H1 (cell line): ENCODE data around the gene CUX1. TPM values are rescaled to one million over a fixed set of nuclear protein-coding genes. Genes with fewer than 3 reads are reported as not detected.

Experiments used
- CTCF ChIA-PET: fragments of 300-600 bp; sonication (Branson Sonifier 250); formaldehyde crosslinking; loops from one replicate; lab custom pipeline; 2021; ENCODE audit not compliant: partially characterized antibody; lab: Charles Lee
- POLR2A ChIA-PET: fragments of 300-600 bp; sonication (Branson Sonifier 250); formaldehyde crosslinking; loops from one replicate; lab custom pipeline; 2021; ENCODE audit warnings: inconsistent platforms; ENCODE audit not compliant: partially characterized antibody; lab: Charles Lee
- DNase-seq, 2 experiments: peaks; one replicate each; pipeline versions ENCODE4 v3.0.0 to v3.0.0-alpha.2; 2010 to 2022; ENCODE audit warnings: low spot score in 2 of 2, low read depth in 1 of 2, mixed read lengths in 1 of 2
- FAIRE-seq: peaks from 2 replicates; lab custom pipeline; 2011; peaks lifted over from hg19 to GRCh38; lab: Jason Lieb, UNC
- H2AFZ ChIP-seq: 2 replicates; pipeline ENCODE4 v1.8.1; 2012; ENCODE audit warnings: low read length, inconsistent platforms
- H2AK5ac ChIP-seq: 2 replicates; pipeline ENCODE4 v1.6.1; 2013; ENCODE audit warnings: low read depth, low read length
- H2BK120ac ChIP-seq: replicated peaks from 2 replicates; pipeline ENCODE3; 2013; ENCODE audit warnings: low read depth, low read length, inconsistent platforms
- H2BK12ac ChIP-seq: 2 replicates; pipeline ENCODE4 v1.6.1; 2013; ENCODE audit warnings: low read depth, low read length
- H2BK15ac ChIP-seq: 2 replicates; pipeline ENCODE4 v1.6.1; 2013; ENCODE audit warnings: low read length
- H2BK20ac ChIP-seq: 2 replicates; pipeline ENCODE4 v1.6.1; 2013; ENCODE audit warnings: low read length
- H2BK5ac ChIP-seq: 2 replicates; pipeline ENCODE4 v1.6.1; 2013; ENCODE audit warnings: low read depth, low read length
- H3K14ac ChIP-seq: 2 replicates; pipeline ENCODE4 v1.6.1; 2013; ENCODE audit warnings: inconsistent platforms; ENCODE audit not compliant: insufficient read length
- H3K18ac ChIP-seq: 2 replicates; pipeline ENCODE4 v1.6.1; 2013; ENCODE audit warnings: low read length; ENCODE audit errors: extremely low read depth
- H3K23ac ChIP-seq: 2 replicates; pipeline ENCODE4 v1.6.1; 2013; ENCODE audit warnings: inconsistent platforms; ENCODE audit not compliant: insufficient read length
- H3K23me2 ChIP-seq: 2 replicates; pipeline ENCODE4 v1.6.1; 2013; ENCODE audit warnings: low read depth, low read length
- H3K27ac ChIP-seq: 2 replicates; pipeline ENCODE4 v1.6.1; 2011; ENCODE audit warnings: low read depth, low read length, inconsistent platforms
- H3K27me3 ChIP-seq, 4 experiments: replicated peaks in 1 of 4; 1 replicate in 1 of 4; 2 replicates in 3 of 4; pipeline versions ENCODE4 v1.6.1 to v1.8.1; 2011 to 2013; ENCODE audit warnings: low read length in 3 of 4, mild to moderate bottlenecking in 3 of 4, inconsistent platforms in 2 of 4, mixed read lengths in 2 of 4, moderate library complexity in 1 of 4; ENCODE audit not compliant: control insufficient read depth in 3 of 4, insufficient read depth in 3 of 4; ENCODE audit errors: extremely low read depth in 1 of 4
- H3K36me3 ChIP-seq, 4 experiments: 2 replicates each; pipeline versions ENCODE4 v1.6.1 to v1.8.1; 2011 to 2013; ENCODE audit warnings: mild to moderate bottlenecking in 4 of 4, low read length in 3 of 4, moderate library complexity in 2 of 4, control low read depth in 1 of 4, inconsistent platforms in 1 of 4; ENCODE audit not compliant: insufficient read depth in 4 of 4, control insufficient read depth in 2 of 4
- H3K4ac ChIP-seq: replicated peaks from 2 replicates; pipeline ENCODE3; 2013; ENCODE audit warnings: low read length, low read depth, mixed read lengths, inconsistent platforms; ENCODE audit not compliant: insufficient read length
- H3K4me1 ChIP-seq, 4 experiments: replicated peaks in 1 of 4; 1 replicate in 1 of 4; 2 replicates in 3 of 4; pipeline versions ENCODE4 v1.6.1 to v1.8.1; 2011 to 2013; ENCODE audit warnings: low read length in 3 of 4, inconsistent platforms in 2 of 4, mixed read lengths in 1 of 4; ENCODE audit not compliant: insufficient read depth in 4 of 4, control insufficient read depth in 3 of 4
- H3K4me2 ChIP-seq, 2 experiments: 2 replicates each; pipeline versions ENCODE4 v1.6.1 to v1.8.1; 2011 to 2013; ENCODE audit warnings: low read depth in 2 of 2, low read length in 2 of 2, control low read depth in 1 of 2, inconsistent platforms in 1 of 2, mild to moderate bottlenecking in 1 of 2; ENCODE audit not compliant: insufficient read depth in 1 of 2
- H3K4me3 ChIP-seq, 4 experiments: fragments of 200-600, 300-600 bp in 1 of 4; sonication (generic), shearing (Covaris generic), sonication (Bioruptor Twin) in 1 of 4; 2 replicates each; pipeline versions ENCODE4 v1.5.1 to v1.8.1; 2011 to 2016; ENCODE audit warnings: low read length in 4 of 4, low read depth in 3 of 4, control low read depth in 2 of 4, inconsistent platforms in 2 of 4, mild to moderate bottlenecking in 2 of 4, mixed read lengths in 1 of 4, moderate library complexity in 1 of 4; ENCODE audit not compliant: insufficient read depth in 2 of 4; ENCODE audit errors: extremely low read depth in 1 of 4
- H3K56ac ChIP-seq: replicated peaks from 2 replicates; pipeline ENCODE3; 2013; ENCODE audit warnings: low read depth, mild to moderate bottlenecking, mixed read lengths, low read length, inconsistent platforms; ENCODE audit not compliant: insufficient read length
- H3K79me1 ChIP-seq: 2 replicates; pipeline ENCODE4 v1.6.1; 2013; ENCODE audit warnings: low read depth, low read length, control low read depth
- H3K79me2 ChIP-seq, 2 experiments: 2 replicates each; pipeline versions ENCODE4 v1.6.1 to v1.8.1; 2012 to 2013; ENCODE audit warnings: low read length in 2 of 2, mild to moderate bottlenecking in 2 of 2, inconsistent platforms in 1 of 2; ENCODE audit not compliant: insufficient read depth in 2 of 2, control insufficient read depth in 1 of 2
- H3K9ac ChIP-seq, 4 experiments: replicated peaks in 1 of 4; 1 replicate in 1 of 4; 2 replicates in 3 of 4; pipeline versions ENCODE4 v1.6.1 to v1.8.1; 2011 to 2013; ENCODE audit warnings: low read depth in 3 of 4, low read length in 3 of 4, control low read depth in 2 of 4, mild to moderate bottlenecking in 2 of 4, moderate library complexity in 2 of 4, inconsistent platforms in 1 of 4; ENCODE audit errors: extremely low read depth in 1 of 4
- H3K9me3 ChIP-seq, 2 experiments: 2 replicates each; pipeline versions ENCODE4 v1.6.1 to v1.8.1; 2012 to 2013; ENCODE audit warnings: mild to moderate bottlenecking in 2 of 2, moderate library complexity in 2 of 2, control low read depth in 1 of 2, inconsistent platforms in 1 of 2, low read depth in 1 of 2, low read length in 1 of 2, mixed read lengths in 1 of 2; ENCODE audit not compliant: insufficient read depth in 2 of 2
- H4K20me1 ChIP-seq, 2 experiments: replicated peaks in 1 of 2; 2 replicates each; pipeline versions ENCODE3 to v1.8.1; 2011 to 2013; ENCODE audit warnings: inconsistent platforms in 2 of 2, low read length in 2 of 2, mild to moderate bottlenecking in 1 of 2; ENCODE audit not compliant: insufficient read depth in 2 of 2, control insufficient read depth in 1 of 2
- H4K5ac ChIP-seq: 2 replicates; pipeline ENCODE4 v1.6.1; 2013; ENCODE audit warnings: low read length, low read depth, mixed read lengths, inconsistent platforms; ENCODE audit not compliant: insufficient read length
- H4K8ac ChIP-seq: 2 replicates; pipeline ENCODE4 v1.8.0; 2013; ENCODE audit warnings: mild to moderate bottlenecking, moderate library complexity, low read length, inconsistent platforms; ENCODE audit not compliant: insufficient read depth; ENCODE audit errors: extremely low read depth
- H4K91ac ChIP-seq: replicated peaks from 2 replicates; pipeline ENCODE3; 2013; ENCODE audit warnings: low read length, mixed read lengths, inconsistent platforms; ENCODE audit not compliant: insufficient read length
- CREB1 ChIP-seq: IDR thresholded peaks from 2 replicates; pipeline ENCODE4 v1.6.1; 2012; ENCODE audit warnings: inconsistent platforms
- FOSL1 ChIP-seq: IDR thresholded peaks from 2 replicates; pipeline ENCODE4 v1.6.1; 2011; ENCODE audit warnings: mild to moderate bottlenecking, low read depth, low read length, moderate library complexity; ENCODE audit not compliant: insufficient read depth
- POLR2A ChIP-seq, 2 experiments: IDR thresholded peaks; 1 replicate in 1 of 2; 2 replicates in 1 of 2; pipeline ENCODE4 v1.6.1; 2011; ENCODE audit warnings: low read depth in 2 of 2, low read length in 2 of 2, mild to moderate bottlenecking in 2 of 2; ENCODE audit errors: control extremely low read depth in 1 of 2
- RFX5 ChIP-seq: IDR thresholded peaks from 2 replicates; pipeline ENCODE4 v1.6.1; 2011; ENCODE audit warnings: low read depth, low read length, improper control_type of control experiment, borderline replicate concordance
- SUZ12 ChIP-seq: fragments of 200-600 bp; sonication (generic); IDR thresholded peaks from 2 replicates; pipeline ENCODE4 v1.6.1; 2012; ENCODE audit warnings: mild to moderate bottlenecking, inconsistent platforms, low read length, moderate library complexity, mixed read lengths
- TEAD4 ChIP-seq: IDR thresholded peaks from 2 replicates; pipeline ENCODE4 v1.6.1; 2012; ENCODE audit warnings: low read depth, low read length, inconsistent platforms, mixed read lengths
- YY1 ChIP-seq: IDR thresholded peaks from 2 replicates; pipeline ENCODE4 v1.6.1; 2011; ENCODE audit warnings: low read depth, mild to moderate bottlenecking, low read length
- ZNF274 ChIP-seq: IDR thresholded peaks from 2 replicates; pipeline ENCODE4 v1.7.0; 2012; ENCODE audit warnings: low read length, borderline replicate concordance; ENCODE audit errors: extremely low read depth
- WGBS, 2 experiments: shearing (Covaris generic) in 1 of 2; methylation state at CpG; one replicate each; pipeline versions ENCODE4 v1.1.6 to v1.1.7; 2013 to 2015; ENCODE audit warnings: low lambda C conversion rate in 2 of 2, mixed read lengths in 2 of 2, inconsistent platforms in 1 of 2, low coverage in 1 of 2, missing lambda C conversion rate in 1 of 2; ENCODE audit not compliant: insufficient replicate concordance in 2 of 2, insufficient coverage in 1 of 2, insufficient read length in 1 of 2; ENCODE audit errors: extremely low coverage in 1 of 2, missing lambda C conversion rate in 1 of 2; 5-methylcytosine and 5-hydroxymethylcytosine counted together
- polyA plus RNA-seq, 7 experiments: library from polyadenylated mRNA; depleted of rRNA in 3 of 7; stranded (reverse) in 5 of 7; unstranded in 2 of 7; fragments of >200 nt in 5 of 7; fragments of 200-250 nt in 2 of 7; gene quantifications; 1 replicate in 5 of 7; 2 replicates in 1 of 7; 4 replicates in 1 of 7; pipeline versions ENCODE4 v1.2.1 to v1.2.3, GENCODE V29; 2011 to 2013; ENCODE audit warnings: missing spikeins in 2 of 7, mixed read lengths in 2 of 7
- total RNA-seq: library from RNA; stranded (reverse); fragmentation: NEBNext Ultra II Directional; extraction: Animal tissue kit (Norgen Biotek cat#: 25700); gene quantifications from 2 replicates; pipeline ENCODE4 v1.2.1, GENCODE V29; 2021

The CUX1 gene
- total and polyA plus RNA-seq, 2 of the 8 experiments (the other 6 are each of a cell fraction or from before 2014, with no cell fraction given), result 21.6 to 65.9 TPM

GRCh38 chr7:102009628-102010027, 192.2 kb downstream of the CUX1 start:
- DNase-seq, result no peak
- WGBS, 2 experiments, result 91% methylated on average over 5 of the region's 5 CpGs; no CpG with 5 or more reads in 1 of the 2 experiments
- Histone ChIP-seq H3K4me2 (no peak overlapping the region), H4K91ac (no peak overlapping the region), H2BK15ac (no peak overlapping the region), H3K9me3 (no peaks in the 10 kb centered on the region), H3K79me2 (peaks cover 0 to 8% of the 10 kb centered on the region in 2 experiments; a peak in 2 of 4 replicates), H2BK20ac (no peak overlapping the region), H3K9ac (no peak overlapping the region), H2BK120ac (no peak overlapping the region), H3K36me3 (no peaks in the 10 kb centered on the region; a peak in 1 of 8 replicates), H3K56ac (no peak overlapping the region), H2BK12ac (no peak overlapping the region), H3K23ac (no peak overlapping the region), H3K23me2 (no peaks in the 10 kb centered on the region), H3K27ac (no peak overlapping the region), H3K79me1 (no peaks in the 10 kb centered on the region; the same call in 1 of the 2 replicates), H2BK5ac (no peak overlapping the region), H4K8ac (no peak overlapping the region), H3K4ac (no peak overlapping the region), H3K4me1 (no peaks in the 10 kb centered on the region), H3K27me3 (no peaks in the 10 kb centered on the region), H4K20me1 (peaks cover under 1 to 4% of the 10 kb centered on the region in 2 experiments), H3K18ac (no peak overlapping the region), H2AFZ (no peak overlapping the region), H3K4me3 (no peak overlapping the region), H2AK5ac (no peak overlapping the region), H3K14ac (no peak overlapping the region), H4K5ac (no peak overlapping the region)
- ChIA-PET CTCF (interaction anchor here (0.7 to 1.4 kb wide), 2 partner anchors 8 to 395 kb away, joined by 3 read pairs; no protein-coding TSS in a partner anchor), POLR2A (no interaction called here)
- TF ChIP-seq FOSL1 (no peak), ZNF274 (no peak), RFX5 (no peak), TEAD4 (no peak), POLR2A (IDR thresholded peaks at IDR 0.05; ENCODE audit: control extremely low read depth in 1 of 2, low read depth in 2 of 2, low read length in 2 of 2) (no peak), YY1 (no peak), CREB1 (no peak), SUZ12 (no peak)
- FAIRE-seq, result no peak
